Bronchial epithelial cell (primary cell): Measurements from ENCODE around the gene EHD1. TPM values are rescaled to one million over a fixed set of nuclear protein-coding genes. Genes with fewer than 3 reads are reported as not detected.

Source experiments
- DNase-seq: peaks from one replicate; pipeline ENCODE4 v3.0.0-alpha.2; 2010; ENCODE audit warnings: low read depth
- FAIRE-seq: peaks from 2 replicates; lab custom pipeline; 2011; peaks lifted over from hg19 to GRCh38; lab: Jason Lieb, UNC
- H3K27me3 ChIP-seq: 2 replicates; pipeline ENCODE4 v1.5.1; 2011; ENCODE audit warnings: low read length; ENCODE audit not compliant: control insufficient read depth, insufficient read depth
- H3K36me3 ChIP-seq: 2 replicates; pipeline ENCODE4 v1.5.1; 2011; ENCODE audit warnings: low read length; ENCODE audit not compliant: control insufficient read depth, insufficient read depth
- H3K4me3 ChIP-seq: 2 replicates; pipeline ENCODE4 v1.5.1; 2011; ENCODE audit warnings: mild to moderate bottlenecking, low read depth, low read length, control low read depth
- total RNA-seq: library from RNA; depleted of rRNA; stranded (reverse); fragments of >200 nt; gene quantifications from 2 replicates; pipeline ENCODE4 v1.2.1, GENCODE V29; 2014
- TF ChIP-seq, protein P1 (sequence below): IDR thresholded peaks from 2 replicates; pipeline ENCODE4 v1.5.1; 2011; ENCODE audit warnings: mild to moderate bottlenecking, moderate library complexity, low read length, control low read depth, inconsistent platforms; ENCODE audit not compliant: insufficient read depth, severe bottlenecking

The EHD1 gene
- total RNA-seq, 1 donor from 2014 or later = 32.9 TPM

DNA sequence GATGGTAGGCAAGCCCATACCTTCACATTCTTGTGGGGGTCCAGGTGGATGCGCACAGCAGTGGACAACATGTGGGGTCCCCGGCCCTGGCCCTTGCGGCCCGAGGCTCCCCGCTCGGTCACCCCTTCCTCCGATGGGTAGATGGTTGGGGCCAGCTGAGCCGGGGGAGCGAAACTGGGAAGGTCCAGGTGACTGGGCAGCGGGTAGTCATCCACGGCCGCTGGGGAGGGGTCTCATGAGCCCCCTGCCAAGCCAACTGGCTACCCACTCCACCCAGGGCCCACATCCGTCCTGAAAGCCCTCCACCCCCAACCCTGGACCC is 27.9 kb upstream of the EHD1 start:
- H3K4me3 ChIP-seq = no peak overlapping the region
- TF ChIP-seq, protein P1, sequence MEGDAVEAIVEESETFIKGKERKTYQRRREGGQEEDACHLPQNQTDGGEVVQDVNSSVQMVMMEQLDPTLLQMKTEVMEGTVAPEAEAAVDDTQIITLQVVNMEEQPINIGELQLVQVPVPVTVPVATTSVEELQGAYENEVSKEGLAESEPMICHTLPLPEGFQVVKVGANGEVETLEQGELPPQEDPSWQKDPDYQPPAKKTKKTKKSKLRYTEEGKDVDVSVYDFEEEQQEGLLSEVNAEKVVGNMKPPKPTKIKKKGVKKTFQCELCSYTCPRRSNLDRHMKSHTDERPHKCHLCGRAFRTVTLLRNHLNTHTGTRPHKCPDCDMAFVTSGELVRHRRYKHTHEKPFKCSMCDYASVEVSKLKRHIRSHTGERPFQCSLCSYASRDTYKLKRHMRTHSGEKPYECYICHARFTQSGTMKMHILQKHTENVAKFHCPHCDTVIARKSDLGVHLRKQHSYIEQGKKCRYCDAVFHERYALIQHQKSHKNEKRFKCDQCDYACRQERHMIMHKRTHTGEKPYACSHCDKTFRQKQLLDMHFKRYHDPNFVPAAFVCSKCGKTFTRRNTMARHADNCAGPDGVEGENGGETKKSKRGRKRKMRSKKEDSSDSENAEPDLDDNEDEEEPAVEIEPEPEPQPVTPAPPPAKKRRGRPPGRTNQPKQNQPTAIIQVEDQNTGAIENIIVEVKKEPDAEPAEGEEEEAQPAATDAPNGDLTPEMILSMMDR = no peak
- FAIRE-seq = no peak
- H3K27me3 ChIP-seq = no peaks in the 10 kb centered on the region
- peaks cover 33% of the 10 kb centered on the region for H3K36me3 ChIP-seq
- no peak for DNase-seq

DNA sequence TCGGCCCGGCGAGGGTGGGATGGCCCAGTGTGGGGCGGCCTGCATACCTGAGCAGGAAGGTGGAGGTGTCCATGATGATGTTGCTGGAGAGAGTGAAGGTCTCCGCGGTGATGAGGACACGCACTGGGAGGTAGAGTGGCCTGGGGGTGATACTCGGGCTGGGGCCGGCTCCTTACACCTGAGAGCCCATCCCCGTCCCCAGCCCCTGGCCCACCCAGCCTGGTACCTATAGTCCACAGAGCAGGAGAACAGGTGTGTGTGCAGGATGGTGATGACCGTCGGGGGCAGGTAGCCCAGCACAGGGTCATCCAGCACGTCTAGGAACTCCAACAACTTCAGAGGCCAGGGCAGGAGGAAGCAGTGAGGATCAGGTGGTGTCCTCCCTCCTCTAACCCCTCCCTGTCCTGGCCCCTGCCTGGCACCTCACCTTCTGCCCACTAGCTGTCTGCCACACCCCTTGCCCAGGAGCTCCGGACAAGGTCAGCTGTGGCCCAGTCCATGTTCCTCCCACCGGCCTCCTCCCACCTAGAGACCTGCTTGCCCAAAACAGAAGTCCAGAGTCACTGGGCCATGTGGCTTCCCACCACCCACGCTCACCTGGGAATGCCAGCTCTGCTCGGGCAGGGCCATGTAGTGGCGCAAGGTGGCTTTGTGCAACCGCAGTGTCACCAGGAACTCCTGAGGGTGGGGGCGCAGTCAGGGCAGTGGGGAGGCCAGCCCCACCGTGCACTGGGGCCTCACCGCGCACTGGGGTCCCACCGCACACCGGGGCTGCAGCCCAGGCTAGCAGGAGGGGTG is 27.3 kb upstream of the EHD1 start:
- no peak for DNase-seq
- Histone ChIP-seq H3K36me3 (peaks cover 30% of the 10 kb centered on the region), H3K27me3 (no peaks in the 10 kb centered on the region), H3K4me3 (no peak overlapping the region)
- no peak for FAIRE-seq
- TF ChIP-seq, protein P1 = no peak

DNA sequence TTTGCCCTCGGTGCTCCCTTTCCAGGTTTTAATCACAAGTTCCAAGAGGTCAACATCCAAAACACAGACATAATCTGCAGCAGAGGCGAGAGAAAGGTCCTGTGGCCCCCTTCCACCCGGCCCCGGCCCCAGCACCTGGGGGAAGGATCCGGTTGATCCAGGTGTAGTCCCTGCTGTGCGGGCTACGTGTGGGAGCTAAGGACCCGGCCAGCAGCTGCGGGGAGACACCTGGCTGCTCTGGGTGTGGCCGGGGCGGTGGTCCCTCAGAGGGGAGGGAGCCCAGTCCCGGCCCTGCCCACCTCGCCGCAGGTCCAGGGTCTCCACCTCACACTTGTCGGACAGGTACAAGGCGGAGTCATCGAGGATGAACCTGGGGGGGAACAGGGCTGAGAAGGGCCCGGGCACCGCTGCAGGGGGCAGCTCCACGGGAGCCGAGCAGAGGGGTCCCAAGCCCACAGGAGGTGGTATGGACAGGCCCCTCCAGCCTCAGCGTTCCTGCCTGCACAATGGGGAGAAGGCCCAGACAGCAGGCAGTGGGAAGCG is 24.9 kb upstream of the EHD1 start:
- Histone ChIP-seq H3K27me3 (no peaks in the 10 kb centered on the region), H3K36me3 (peaks cover 26% of the 10 kb centered on the region), H3K4me3 (no peak overlapping the region)
- DNase-seq = no peak
- TF ChIP-seq, protein P1 = no peak
- FAIRE-seq = no peak

DNA sequence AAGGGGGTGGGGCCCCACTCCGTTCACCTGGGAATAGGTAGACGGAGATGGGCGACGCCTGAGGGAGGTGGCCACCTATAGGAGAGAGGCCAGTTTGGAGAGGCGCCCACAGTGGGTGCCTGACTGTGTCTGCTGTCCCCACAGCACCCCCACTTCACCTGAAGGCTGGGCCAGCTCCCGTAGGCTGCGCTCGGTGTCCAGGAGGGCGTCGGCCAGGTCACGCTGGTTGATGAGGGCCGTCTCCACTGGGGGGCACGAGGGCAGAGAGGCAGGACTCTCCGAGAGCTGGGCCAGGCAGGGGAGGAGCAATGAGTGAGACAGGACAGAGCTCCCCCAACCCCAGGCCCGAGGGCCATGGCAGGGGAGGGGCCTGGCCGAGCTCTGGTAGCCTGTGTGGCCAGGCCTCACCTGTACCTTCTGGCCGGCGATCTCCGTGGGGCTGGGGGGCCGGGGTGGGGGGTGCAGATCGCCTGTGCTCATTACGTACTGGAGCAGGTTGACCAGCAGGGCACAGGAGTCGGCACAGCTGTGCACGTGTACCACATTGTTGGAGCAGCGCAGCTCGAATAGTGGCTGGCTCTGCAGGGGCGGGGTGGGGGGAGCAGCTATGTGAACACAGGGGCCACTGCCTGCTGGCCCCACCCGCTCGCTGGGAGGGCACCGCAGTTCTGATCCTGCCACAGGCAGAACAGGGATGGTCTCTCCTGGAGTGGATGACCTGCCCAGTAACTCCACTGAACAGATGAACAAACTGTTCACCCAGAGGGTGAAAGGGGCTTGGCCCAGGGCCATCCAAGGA is 23.9 kb upstream of the EHD1 start:
- Histone ChIP-seq H3K4me3 (no peak overlapping the region), H3K27me3 (no peaks in the 10 kb centered on the region), H3K36me3 (peaks cover 31% of the 10 kb centered on the region)
- FAIRE-seq (no peak), DNase-seq (no peak)
- TF ChIP-seq, protein P1 = no peak

DNA sequence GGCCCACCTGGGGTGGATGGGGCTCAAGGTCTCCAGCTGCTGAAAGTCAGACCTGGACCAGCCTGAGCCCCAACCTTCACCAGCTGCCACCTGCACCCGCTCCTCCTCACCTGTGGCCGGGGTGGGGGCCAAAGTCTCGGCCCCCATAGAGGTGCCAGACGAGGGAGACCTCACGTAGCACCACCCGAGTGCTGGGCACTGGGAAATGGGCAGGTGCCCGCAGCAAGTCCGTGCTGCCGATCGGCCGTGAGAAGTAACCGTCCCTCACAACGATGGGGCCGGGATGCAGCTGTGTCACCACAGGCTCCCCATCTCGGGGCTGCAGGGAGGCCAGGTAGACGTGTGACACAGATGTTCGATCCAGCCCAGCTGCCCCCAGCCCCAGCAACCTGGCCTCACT is 22.4 kb upstream of the EHD1 start:
- FAIRE-seq = no peak
- H3K4me3 ChIP-seq = no peak overlapping the region
- DNase-seq = no peak
- TF ChIP-seq, protein P1 = no peak
- H3K36me3 ChIP-seq = peaks cover 23% of the 10 kb centered on the region
- no peaks in the 10 kb centered on the region for H3K27me3 ChIP-seq
